Right forelimb (tissue), 1 donor: Measurements from ENCODE around the gene PPP1R3A.

Experiments
- DNase-seq: peaks from one replicate; pipeline ENCODE4 v3.0.0-alpha.2; 2018

PPP1R3A gene

DNA sequence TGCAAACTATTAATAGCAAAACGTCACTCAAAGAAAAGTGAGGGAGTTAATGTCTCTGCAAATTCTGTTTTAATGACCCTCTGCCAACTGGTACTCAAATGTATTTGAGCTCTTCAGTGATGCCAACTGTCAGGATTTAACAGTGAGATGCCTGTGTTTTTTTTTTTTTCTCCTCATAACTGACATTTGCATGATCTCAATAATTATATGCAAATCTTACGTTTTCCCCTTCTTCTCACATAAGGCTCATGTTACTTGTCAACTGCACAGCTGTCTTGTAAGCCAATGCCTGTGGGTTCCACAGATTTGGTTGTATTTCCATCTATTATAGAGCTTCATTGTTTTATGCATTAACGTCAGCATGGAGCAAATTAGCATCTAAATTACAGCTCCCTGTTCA lies 38.2 kb downstream of the PPP1R3A start:
- no peak for DNase-seq

DNA sequence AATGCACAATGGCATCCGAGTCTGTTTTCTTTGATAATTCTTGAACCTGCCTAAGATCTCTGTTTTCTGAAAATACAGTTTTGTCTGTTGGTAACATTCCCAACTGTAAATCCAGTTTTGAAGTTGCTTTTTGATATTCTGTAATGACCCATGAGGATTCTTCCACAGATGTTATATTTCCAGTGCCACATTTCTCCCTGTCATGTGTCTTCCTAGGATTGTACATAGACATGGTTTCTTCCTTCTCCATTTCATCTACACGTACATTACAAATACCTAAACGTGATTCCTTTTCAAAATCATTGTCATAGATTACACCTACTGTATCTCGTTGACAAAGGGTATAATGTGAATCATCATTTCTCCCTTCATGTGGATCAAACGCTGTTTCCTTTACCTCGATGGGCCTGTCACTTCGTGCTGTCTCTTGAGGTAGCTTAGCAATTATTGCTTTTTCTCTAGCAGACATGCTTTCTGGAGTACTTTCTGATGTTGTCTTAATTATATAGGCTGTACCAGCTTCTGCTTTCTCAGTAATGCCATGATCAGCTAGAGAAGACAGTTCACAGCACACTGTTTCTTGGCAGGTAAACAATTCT lies 40.3 kb downstream of the PPP1R3A start:
- DNase-seq = no peak

DNA sequence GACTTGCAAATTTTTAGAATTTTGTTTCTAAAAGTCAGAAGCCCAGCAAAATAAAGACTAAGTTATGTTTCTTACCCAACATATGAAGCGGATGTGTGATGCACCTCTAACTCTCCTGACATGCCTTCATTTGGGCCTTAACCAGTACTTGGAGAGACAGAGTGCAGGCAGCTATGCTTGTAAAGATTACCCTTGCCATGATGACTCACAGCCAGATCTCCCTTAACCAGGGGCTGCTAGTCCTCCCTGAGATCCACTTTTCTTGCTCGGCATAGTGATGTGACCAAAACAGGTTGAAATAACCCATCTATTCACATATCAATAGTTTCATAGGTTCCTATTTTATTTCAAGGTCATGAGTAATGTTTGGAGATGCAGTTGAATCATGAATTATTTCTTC lies 43.6 kb downstream of the PPP1R3A start:
- DNase-seq = no peak

DNA sequence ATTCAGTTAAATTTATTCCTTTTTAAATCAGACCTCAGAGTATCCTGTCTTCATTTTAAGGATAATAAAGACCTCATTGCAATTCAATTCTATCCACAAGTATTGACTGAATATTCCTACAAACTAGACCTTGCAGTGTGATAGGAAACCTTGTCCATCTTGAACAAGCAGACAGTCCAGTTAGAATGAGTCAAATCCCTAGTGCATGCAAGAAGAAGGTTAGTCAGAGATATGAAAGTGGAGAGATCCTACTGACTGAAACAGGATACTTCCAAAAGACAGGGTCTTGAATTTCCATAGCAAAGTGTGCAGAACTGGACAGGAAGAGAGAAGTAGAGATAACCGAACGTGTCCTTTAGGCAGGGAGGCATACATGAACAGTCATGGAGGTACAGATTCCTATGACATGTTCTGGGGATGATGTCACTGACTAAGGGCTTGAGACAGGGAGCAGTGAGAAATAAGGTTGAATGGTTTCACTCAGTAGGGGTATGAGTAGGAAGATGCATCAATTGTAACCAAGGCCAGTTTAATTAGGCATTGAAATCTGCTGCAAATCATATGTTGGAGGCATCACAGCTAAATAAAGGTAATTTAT lies 45.2 kb downstream of the PPP1R3A start:
- DNase-seq = no peak

- DNase-seq = no peak
These were observed 45.8 kb downstream of the PPP1R3A start for GRCh38 chr7:113872981-113873380.

- no peak for DNase-seq
These were observed 51.5 kb downstream of the PPP1R3A start for GRCh38 chr7:113867325-113867724.

DNA sequence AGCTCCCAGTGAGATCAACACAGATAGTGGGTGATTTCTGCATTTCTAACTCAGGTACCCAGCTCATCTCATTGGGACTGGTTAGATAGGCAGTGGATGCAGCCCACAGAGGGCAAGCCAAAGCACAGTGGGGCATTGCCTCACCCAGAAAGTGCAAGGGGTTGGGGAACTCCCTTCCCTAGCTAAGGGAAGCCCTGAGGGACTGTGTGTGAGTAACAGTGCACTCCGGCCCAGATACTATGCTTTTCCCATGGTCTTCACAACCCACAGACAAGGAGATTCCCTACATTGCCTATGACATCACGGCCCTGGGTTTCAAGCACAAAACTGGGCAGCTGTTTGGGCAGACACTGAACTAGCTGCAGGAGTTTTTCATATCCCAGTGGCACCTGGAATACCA lies 62.8 kb downstream of the PPP1R3A start:
- DNase-seq = no peak

DNA sequence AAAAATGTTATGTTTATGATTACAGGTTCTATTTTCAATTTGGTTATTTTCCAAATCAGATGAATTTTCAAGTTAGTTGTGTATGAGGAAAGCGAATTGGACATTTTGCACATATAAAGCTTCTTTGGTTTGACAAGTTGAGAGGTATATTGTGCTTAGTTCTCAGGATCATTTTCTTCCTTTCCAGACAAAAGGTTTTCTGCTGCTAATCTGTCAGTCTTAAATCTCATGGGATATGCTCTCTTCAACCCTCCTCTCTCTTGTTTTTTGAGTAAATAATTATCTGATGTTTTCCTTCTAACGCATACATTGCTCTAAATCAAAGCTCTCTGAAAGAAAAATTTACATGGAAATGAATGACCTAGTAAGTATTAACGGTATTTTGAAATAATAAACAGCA lies 77.9 kb downstream of the PPP1R3A start:
- DNase-seq = no peak

- no peak for DNase-seq
These were observed 83.4 kb downstream of the PPP1R3A start for GRCh38 chr7:113835367-113835766.

DNA sequence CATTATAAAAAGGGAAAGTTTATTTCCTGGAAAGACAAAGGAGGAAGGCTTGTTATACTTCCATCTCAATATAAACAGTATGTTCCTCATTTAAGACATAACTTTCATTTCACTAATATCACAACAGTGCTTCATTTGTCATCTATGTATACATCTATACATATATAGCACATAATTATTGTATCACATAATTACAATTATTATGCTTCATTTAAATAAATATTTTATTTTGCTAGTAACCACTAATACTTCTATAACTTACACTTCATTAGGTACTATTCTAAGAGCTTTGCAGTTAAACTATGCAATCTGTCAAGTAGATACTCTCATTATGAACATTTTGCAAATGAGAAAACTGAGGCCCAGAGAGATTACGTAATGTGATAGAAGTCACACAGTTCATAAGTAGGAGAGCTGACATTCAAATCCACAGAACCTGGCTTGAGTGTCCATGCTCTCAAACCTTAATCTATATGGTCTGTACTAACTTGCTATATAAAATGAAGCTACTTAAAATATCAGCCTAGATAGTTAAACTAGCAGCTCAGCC lies 86.5 kb downstream of the PPP1R3A start:
- DNase-seq = no peak

DNA sequence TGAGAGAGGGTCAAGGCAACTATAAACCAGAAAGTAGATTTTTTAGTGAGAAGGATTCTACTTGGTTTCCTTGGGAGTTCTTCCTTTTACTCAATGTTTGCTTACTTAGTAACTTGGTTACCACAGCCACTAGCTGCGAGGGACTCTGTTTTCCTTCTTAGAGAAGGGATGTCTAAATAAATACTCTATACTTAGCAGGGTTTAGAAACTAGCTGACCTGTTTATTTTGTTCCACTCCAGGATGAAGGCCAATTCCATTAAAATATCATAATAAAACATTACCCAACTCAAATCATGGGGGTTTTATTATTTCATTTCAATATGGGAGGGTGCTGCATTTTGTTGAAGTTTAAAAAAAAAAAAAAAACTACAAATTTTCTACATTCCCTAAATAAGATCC lies 87.3 kb downstream of the PPP1R3A start:
- no peak for DNase-seq

DNA sequence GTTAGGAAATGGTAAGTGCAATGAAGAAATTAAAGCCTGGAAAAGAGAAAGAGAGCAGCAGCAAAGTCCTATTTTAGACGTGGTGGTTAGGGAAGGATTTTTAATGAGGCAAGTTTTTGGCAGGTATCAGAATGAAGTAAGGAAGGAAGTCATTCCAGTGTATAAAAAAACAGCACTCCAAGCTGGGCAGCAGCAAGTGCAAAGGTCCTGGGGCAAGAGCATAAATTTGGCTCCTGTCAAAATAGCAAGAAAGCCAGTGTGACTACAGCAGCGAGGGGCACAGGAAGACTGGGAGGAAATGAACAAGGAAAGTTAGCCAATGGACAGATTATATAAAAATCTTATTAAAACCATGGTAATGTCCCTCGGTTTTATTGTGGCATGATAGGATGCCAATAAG lies 90.2 kb downstream of the PPP1R3A start:
- no peak for DNase-seq
